KMS-11 (cell line): ENCODE measurements around the gene UBE2H.

Source experiments
- H2AFZ ChIP-seq: fragments of 200-600 bp; sonication (generic); 2 replicates; pipeline ENCODE4 v1.6.1; 2016; ENCODE audit warnings: antibody characterized with exemption, mixed run types, low read depth
- H3K27ac ChIP-seq: fragments of 200-600 bp; sonication (generic); 2 replicates; pipeline ENCODE4 v1.6.1; 2016; ENCODE audit warnings: mild to moderate bottlenecking, mixed run types
- H3K27me3 ChIP-seq: fragments of 200-600 bp; sonication (generic); 2 replicates; pipeline ENCODE4 v1.6.1; 2017; ENCODE audit warnings: mild to moderate bottlenecking, low read depth, mixed run types, moderate library complexity; ENCODE audit not compliant: insufficient read depth
- H3K36me3 ChIP-seq: fragments of 200-600 bp; sonication (generic); 2 replicates; pipeline ENCODE4 v1.6.1; 2017; ENCODE audit warnings: mild to moderate bottlenecking, mixed run types; ENCODE audit not compliant: insufficient read depth
- H3K4me1 ChIP-seq: fragments of 200-600 bp; sonication (generic); 2 replicates; pipeline ENCODE4 v1.6.1; 2016; ENCODE audit warnings: mild to moderate bottlenecking, low read depth, mixed run types; ENCODE audit not compliant: poor library complexity, severe bottlenecking
- H3K4me2 ChIP-seq: fragments of 200-600 bp; sonication (generic); 2 replicates; pipeline ENCODE4 v1.7.0; 2016; ENCODE audit warnings: mild to moderate bottlenecking, mixed run types
- H3K4me3 ChIP-seq: fragments of 200-600 bp; sonication (generic); IDR thresholded peaks from 2 replicates; pipeline ENCODE4 v1.6.1; 2017; ENCODE audit warnings: low read depth, low read length, mixed read lengths; ENCODE audit not compliant: insufficient read depth
- H3K79me2 ChIP-seq: fragments of 200-600 bp; sonication (generic); 2 replicates; pipeline ENCODE4 v1.6.1; 2016; ENCODE audit warnings: low read depth, mixed run types; ENCODE audit not compliant: insufficient read depth
- H3K9ac ChIP-seq: fragments of 200-600 bp; sonication (generic); 2 replicates; pipeline ENCODE4 v1.6.1; 2016; ENCODE audit warnings: mild to moderate bottlenecking, mixed run types
- H4K20me1 ChIP-seq: fragments of 200-600 bp; sonication (generic); 2 replicates; pipeline ENCODE4 v1.6.1; 2016; ENCODE audit warnings: mild to moderate bottlenecking, mixed run types; ENCODE audit not compliant: insufficient read depth
- TF ChIP-seq, protein P1 (sequence below): fragments of 200-600 bp; sonication (generic); conservative IDR thresholded peaks from 2 replicates; pipeline ENCODE4 v1.6.1; 2017; ENCODE audit warnings: low read depth, mild to moderate bottlenecking, antibody characterized with exemption, low read length, moderate library complexity, mixed read lengths

The UBE2H gene

DNA sequence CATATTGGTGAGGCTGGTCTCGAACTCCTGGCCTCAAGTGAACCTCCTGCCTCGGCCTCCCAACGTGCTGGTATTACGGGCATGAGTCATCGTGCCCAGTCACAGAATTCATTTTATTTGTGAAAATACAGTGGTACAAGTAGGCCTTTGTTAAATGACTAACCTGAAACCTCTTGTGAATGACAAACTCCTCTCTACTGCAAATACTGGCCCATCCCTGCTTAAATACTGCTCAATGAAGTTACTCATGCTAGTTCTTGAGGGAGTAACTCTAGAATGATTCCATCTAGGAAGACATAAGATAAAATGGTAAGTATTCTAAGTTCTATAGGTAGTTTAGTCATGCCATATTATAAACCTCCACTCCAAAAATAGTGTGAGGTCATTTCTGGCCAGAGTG is 80.7 kb downstream of the UBE2H start:
- Histone ChIP-seq H3K4me1 (peaks cover 8% of the 10 kb centered on the region), H3K4me3 (no peak overlapping the region), H3K4me2 (no peak overlapping the region), H3K79me2 (peaks cover 5% of the 10 kb centered on the region; the same call in 1 of the 2 replicates), H3K36me3 (no peaks in the 10 kb centered on the region), H3K27ac (no peak overlapping the region), H3K27me3 (no peaks in the 10 kb centered on the region), H3K9ac (no peak overlapping the region), H4K20me1 (no peaks in the 10 kb centered on the region), H2AFZ (no peak overlapping the region)
- TF ChIP-seq, protein P1, sequence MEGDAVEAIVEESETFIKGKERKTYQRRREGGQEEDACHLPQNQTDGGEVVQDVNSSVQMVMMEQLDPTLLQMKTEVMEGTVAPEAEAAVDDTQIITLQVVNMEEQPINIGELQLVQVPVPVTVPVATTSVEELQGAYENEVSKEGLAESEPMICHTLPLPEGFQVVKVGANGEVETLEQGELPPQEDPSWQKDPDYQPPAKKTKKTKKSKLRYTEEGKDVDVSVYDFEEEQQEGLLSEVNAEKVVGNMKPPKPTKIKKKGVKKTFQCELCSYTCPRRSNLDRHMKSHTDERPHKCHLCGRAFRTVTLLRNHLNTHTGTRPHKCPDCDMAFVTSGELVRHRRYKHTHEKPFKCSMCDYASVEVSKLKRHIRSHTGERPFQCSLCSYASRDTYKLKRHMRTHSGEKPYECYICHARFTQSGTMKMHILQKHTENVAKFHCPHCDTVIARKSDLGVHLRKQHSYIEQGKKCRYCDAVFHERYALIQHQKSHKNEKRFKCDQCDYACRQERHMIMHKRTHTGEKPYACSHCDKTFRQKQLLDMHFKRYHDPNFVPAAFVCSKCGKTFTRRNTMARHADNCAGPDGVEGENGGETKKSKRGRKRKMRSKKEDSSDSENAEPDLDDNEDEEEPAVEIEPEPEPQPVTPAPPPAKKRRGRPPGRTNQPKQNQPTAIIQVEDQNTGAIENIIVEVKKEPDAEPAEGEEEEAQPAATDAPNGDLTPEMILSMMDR, result no peak

DNA sequence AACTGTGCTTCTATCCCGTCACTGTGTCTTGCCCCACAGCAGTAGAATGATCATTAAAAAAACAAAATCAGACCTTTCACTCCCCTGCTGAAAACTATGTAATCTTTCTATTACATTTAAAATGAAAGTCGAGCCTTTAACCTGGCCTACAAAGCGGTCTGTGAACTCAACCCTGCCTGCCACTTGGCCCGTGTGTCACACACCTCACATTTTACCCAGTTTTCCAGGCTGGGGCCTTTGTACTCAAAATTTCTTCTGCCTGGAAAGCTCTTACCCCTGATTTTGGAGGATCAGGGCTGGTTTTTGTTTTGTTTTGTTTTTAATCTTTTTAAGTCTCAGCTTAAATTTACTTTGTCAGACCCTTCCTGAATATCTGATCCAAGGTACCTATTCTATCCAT is 82.1 kb downstream of the UBE2H start:
- Histone ChIP-seq H3K4me2 (no peak overlapping the region), H2AFZ (no peak overlapping the region), H4K20me1 (no peaks in the 10 kb centered on the region), H3K27me3 (no peaks in the 10 kb centered on the region), H3K36me3 (no peaks in the 10 kb centered on the region), H3K9ac (no peak overlapping the region), H3K4me3 (no peak overlapping the region), H3K4me1 (peaks cover 14% of the 10 kb centered on the region), H3K79me2 (no peaks in the 10 kb centered on the region; the same call in 1 of the 2 replicates), H3K27ac (no peak overlapping the region)
- TF ChIP-seq, protein P1, result no peak

DNA sequence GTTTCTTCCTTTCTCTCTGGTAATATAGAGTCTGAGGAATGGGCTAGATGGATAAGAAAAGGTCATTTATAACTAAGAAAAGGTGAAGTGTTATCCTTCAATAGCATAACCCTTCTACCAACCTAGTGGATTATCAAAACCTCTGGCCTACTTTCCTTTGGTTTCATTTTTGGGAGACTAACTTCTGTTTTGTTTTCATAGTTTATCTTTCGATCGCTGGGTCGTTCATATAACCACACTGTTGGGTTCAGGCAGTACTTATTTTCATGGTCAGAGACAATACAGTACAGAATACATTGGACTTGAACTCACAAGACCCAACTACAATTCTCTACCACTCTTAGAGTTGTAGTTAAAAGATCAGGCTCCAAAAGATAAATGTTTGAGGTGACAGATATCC is 86.5 kb downstream of the UBE2H start:
- no peak overlapping the region for H3K9ac ChIP-seq
- H3K27me3 ChIP-seq, result no peaks in the 10 kb centered on the region
- H3K36me3 ChIP-seq, result no peaks in the 10 kb centered on the region
- peaks cover 48% of the 10 kb centered on the region for H3K4me1 ChIP-seq
- H3K27ac ChIP-seq, result no peak overlapping the region
- peaks cover 11% of the 10 kb centered on the region for H3K79me2 ChIP-seq
- TF ChIP-seq, protein P1, result no peak
- H2AFZ ChIP-seq, result no peak overlapping the region
- no peak overlapping the region for H3K4me3 ChIP-seq
- peak overlapping the region; percentile 1; the same call in 1 of the 2 replicates for H3K4me2 ChIP-seq
- H4K20me1 ChIP-seq, result no peaks in the 10 kb centered on the region

DNA sequence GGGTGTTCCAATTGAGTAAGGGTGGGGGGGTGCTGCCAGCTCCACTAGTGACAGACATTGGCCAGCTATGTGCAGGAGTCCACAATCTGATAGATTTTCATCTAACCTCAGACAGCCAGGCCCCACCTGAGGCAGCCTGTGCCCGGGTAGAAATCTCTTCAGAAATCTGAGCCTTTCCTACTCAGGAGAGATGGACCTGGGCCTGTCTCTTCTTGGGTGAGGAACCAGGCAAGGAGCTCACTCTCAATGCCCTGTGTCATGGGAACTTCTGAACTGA is 86.9 kb downstream of the UBE2H start:
- Histone ChIP-seq H3K4me2 (peak overlapping the region; percentile 1; the same call in 1 of the 2 replicates), H4K20me1 (no peaks in the 10 kb centered on the region), H3K4me3 (no peak overlapping the region), H3K27me3 (no peaks in the 10 kb centered on the region), H3K4me1 (peaks cover 51% of the 10 kb centered on the region), H3K9ac (no peak overlapping the region), H3K79me2 (peaks cover 11% of the 10 kb centered on the region), H2AFZ (no peak overlapping the region), H3K36me3 (no peaks in the 10 kb centered on the region), H3K27ac (no peak overlapping the region)
- TF ChIP-seq, protein P1, result no peak
